WTC11 (cell line): ENCODE results near the gene PPARD.

Source experiments
- ATF2 ChIP-seq: sonication (generic); formaldehyde crosslinking; IDR thresholded peaks from 2 replicates; pipeline ENCODE4 v1.8.1; 2022; ENCODE audit warnings: low read depth, missing genetic modification reagents, borderline replicate concordance
- CREB1 ChIP-seq: sonication (generic); formaldehyde crosslinking; IDR thresholded peaks from 2 replicates; pipeline ENCODE4 v1.8.0; 2023; ENCODE audit warnings: mild to moderate bottlenecking, missing genetic modification reagents
- CTCF ChIP-seq: fragments of 200-600 bp; IDR thresholded peaks from 2 replicates; pipeline ENCODE4 v1.8.0; 2022; ENCODE audit warnings: antibody characterized with exemption
- E2F1 ChIP-seq: sonication (generic); formaldehyde crosslinking; IDR thresholded peaks from 2 replicates; pipeline ENCODE4 v1.8.0; 2022; ENCODE audit warnings: mild to moderate bottlenecking, missing genetic modification reagents
- ESRRA ChIP-seq: sonication (generic); formaldehyde crosslinking; IDR thresholded peaks from 2 replicates; pipeline ENCODE4 v1.8.1; 2022; ENCODE audit warnings: mild to moderate bottlenecking, missing genetic modification reagents, borderline replicate concordance
- FOXP4 ChIP-seq: sonication (generic); formaldehyde crosslinking; IDR thresholded peaks from 2 replicates; pipeline ENCODE4 v1.8.0; 2022; ENCODE audit warnings: mild to moderate bottlenecking, missing genetic modification reagents
- HMGXB4 ChIP-seq: sonication (generic); formaldehyde crosslinking; IDR thresholded peaks from 2 replicates; pipeline ENCODE4 v1.8.1; 2023; ENCODE audit warnings: mild to moderate bottlenecking, moderate library complexity, missing genetic modification reagents
- PRDM15 ChIP-seq: sonication (generic); formaldehyde crosslinking; IDR thresholded peaks from 2 replicates; pipeline ENCODE4 v1.8.0; 2022; ENCODE audit warnings: missing genetic modification reagents
- SP1 ChIP-seq: sonication (generic); formaldehyde crosslinking; conservative IDR thresholded peaks from 2 replicates; pipeline ENCODE4 v1.8.1; 2022; ENCODE audit warnings: missing genetic modification reagents
- ZNF232 ChIP-seq: sonication (generic); formaldehyde crosslinking; IDR thresholded peaks from 2 replicates; pipeline ENCODE4 v1.8.0; 2022; ENCODE audit warnings: mild to moderate bottlenecking, missing genetic modification reagents
- ZNF396 ChIP-seq: fragments of 250-450 bp; sonication (Bioruptor Pico); IDR thresholded peaks from 2 replicates; pipeline ENCODE4 v1.8.0; 2021; ENCODE audit warnings: mild to moderate bottlenecking, moderate library complexity, borderline replicate concordance

GRCh38 chr6:35312807-35313206 is 29.6 kb upstream of the PPARD start:
- no peak for TF ChIP-seq HMGXB4
- no peak for TF ChIP-seq PRDM15
- TF ChIP-seq ESRRA (CRISPR knock-in tag) = no peak
- TF ChIP-seq ZNF232 (CRISPR knock-in tag) = no peak
- no peak for TF ChIP-seq CTCF
- no peak for TF ChIP-seq SP1 (CRISPR knock-in tag)
- no peak for TF ChIP-seq ATF2
- TF ChIP-seq CREB1 (CRISPR knock-in tag) = no peak
- no peak for TF ChIP-seq E2F1 (CRISPR knock-in tag)
- TF ChIP-seq ZNF396 = no peak
- no peak for TF ChIP-seq FOXP4 (CRISPR knock-in tag)
